Calu3 (cell line): ENCODE data around the gene MACF1. TPM values are rescaled to one million over a fixed set of nuclear protein-coding genes. Genes with fewer than 3 reads are reported as not detected.

Experiments used
- BruUV-seq: library from RNA; stranded (reverse); fragments of 400-500 nt; replicated peaks from 2 replicates; lab custom pipeline; 2021; lab: Mats Ljungman, UMichigan
- CTCF ChIA-PET: fragments of 300-600 bp; sonication (Branson Sonifier 250); formaldehyde crosslinking; loops from one replicate; lab custom pipeline; 2022; ENCODE audit warnings: antibody characterized with exemption; lab: Charles Lee
- DNase-seq: peaks from one replicate; pipeline ENCODE4 v3.0.0; 2022
- H3K27ac Mint-ChIP-seq: one replicate; pipeline ENCODE4 v1.8.0; 2022; ENCODE audit warnings: mixed read lengths; ENCODE audit not compliant: unreplicated experiment
- H3K27me3 Mint-ChIP-seq: one replicate; pipeline ENCODE4 v1.8.0; 2022; ENCODE audit warnings: mixed read lengths; ENCODE audit not compliant: unreplicated experiment
- H3K36me3 Mint-ChIP-seq: one replicate; pipeline ENCODE4 v1.8.0; 2022; ENCODE audit warnings: mild to moderate bottlenecking, moderate library complexity, mixed read lengths; ENCODE audit not compliant: insufficient read depth, unreplicated experiment
- H3K4me1 Mint-ChIP-seq: one replicate; pipeline ENCODE4 v1.8.0; 2022; ENCODE audit warnings: mild to moderate bottlenecking, low read depth, mixed read lengths; ENCODE audit not compliant: unreplicated experiment
- H3K4me3 Mint-ChIP-seq: one replicate; pipeline ENCODE4 v1.8.0; 2022; ENCODE audit warnings: mild to moderate bottlenecking, low read depth, moderate library complexity, mixed read lengths; ENCODE audit not compliant: unreplicated experiment
- H3K9me3 Mint-ChIP-seq: one replicate; pipeline ENCODE4 v1.8.0; 2022; ENCODE audit warnings: low read depth, mixed read lengths; ENCODE audit not compliant: unreplicated experiment
- intact Hi-C: fragments of 100-400 bp; cut with micrococcal nuclease; formaldehyde crosslinking; loops from one replicate; pipeline ENCODE4 v1.10.0; 2022; ENCODE audit not compliant: unreplicated experiment
- total RNA-seq: library from RNA; stranded (reverse); gene quantifications from 2 replicates; pipeline ENCODE4 v1.2.3, GENCODE V29; 2022
- TF ChIP-seq, protein P1 (sequence below): fragments of 200-600 bp; IDR thresholded peaks from one replicate; pipeline ENCODE4 v1.8.0; 2022; ENCODE audit warnings: antibody characterized with exemption; ENCODE audit not compliant: unreplicated experiment

The MACF1 gene
- total RNA-seq, 1 experiment from 2014 or later: 705 TPM

DNA sequence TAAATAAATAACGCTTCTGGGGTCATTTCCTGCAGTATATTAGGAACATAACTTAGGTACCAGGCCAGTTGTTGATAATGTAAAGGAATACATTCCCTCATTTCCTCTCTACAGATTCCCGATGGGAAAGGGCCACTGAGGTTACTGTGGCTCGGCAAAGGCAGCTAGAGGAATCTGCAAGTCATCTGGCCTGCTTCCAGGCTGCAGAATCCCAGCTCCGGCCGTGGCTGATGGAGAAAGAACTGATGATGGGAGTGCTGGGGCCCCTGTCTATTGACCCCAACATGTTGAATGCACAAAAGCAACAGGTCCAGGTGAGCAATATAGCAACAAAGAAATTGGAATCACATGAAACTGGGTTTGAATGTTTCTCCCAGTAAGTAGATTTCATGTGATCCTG lies 177.3 kb downstream of the MACF1 start:
- Mint-ChIP-seq H3K27ac (no peak overlapping the region), H3K36me3 (peaks cover 5% of the 10 kb centered on the region), H3K4me1 (peaks cover 17% of the 10 kb centered on the region), H3K9me3 (no peaks in the 10 kb centered on the region), H3K4me3 (no peak overlapping the region), H3K27me3 (no peaks in the 10 kb centered on the region)
- TF ChIP-seq, protein P1, sequence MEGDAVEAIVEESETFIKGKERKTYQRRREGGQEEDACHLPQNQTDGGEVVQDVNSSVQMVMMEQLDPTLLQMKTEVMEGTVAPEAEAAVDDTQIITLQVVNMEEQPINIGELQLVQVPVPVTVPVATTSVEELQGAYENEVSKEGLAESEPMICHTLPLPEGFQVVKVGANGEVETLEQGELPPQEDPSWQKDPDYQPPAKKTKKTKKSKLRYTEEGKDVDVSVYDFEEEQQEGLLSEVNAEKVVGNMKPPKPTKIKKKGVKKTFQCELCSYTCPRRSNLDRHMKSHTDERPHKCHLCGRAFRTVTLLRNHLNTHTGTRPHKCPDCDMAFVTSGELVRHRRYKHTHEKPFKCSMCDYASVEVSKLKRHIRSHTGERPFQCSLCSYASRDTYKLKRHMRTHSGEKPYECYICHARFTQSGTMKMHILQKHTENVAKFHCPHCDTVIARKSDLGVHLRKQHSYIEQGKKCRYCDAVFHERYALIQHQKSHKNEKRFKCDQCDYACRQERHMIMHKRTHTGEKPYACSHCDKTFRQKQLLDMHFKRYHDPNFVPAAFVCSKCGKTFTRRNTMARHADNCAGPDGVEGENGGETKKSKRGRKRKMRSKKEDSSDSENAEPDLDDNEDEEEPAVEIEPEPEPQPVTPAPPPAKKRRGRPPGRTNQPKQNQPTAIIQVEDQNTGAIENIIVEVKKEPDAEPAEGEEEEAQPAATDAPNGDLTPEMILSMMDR: no peak
- CTCF ChIA-PET: no interaction called here
- no TSS peak for BruUV-seq
- no peak for DNase-seq
- intact Hi-C loops: no loop called here

DNA sequence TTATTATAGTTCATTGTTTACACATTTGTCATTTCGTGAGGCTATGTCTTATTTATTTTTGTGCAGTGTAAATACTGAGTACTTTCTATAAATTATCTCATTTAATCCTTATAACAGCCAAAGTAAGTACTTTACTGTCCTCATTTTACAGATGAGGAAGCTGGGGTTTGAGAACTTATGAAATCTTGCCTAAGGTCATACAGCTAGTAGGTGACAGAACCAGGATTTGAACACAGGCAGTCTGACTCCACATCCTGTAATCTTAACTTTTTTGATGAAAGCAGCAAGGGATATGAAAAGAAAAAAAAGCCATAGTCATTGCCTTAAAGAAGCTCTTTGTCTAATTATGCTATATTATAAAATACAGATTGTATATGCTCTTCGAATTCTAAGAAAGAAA lies 179.8 kb downstream of the MACF1 start:
- no peak overlapping the region for H3K27ac Mint-ChIP-seq
- H3K36me3 Mint-ChIP-seq: peaks cover 27% of the 10 kb centered on the region

DNA sequence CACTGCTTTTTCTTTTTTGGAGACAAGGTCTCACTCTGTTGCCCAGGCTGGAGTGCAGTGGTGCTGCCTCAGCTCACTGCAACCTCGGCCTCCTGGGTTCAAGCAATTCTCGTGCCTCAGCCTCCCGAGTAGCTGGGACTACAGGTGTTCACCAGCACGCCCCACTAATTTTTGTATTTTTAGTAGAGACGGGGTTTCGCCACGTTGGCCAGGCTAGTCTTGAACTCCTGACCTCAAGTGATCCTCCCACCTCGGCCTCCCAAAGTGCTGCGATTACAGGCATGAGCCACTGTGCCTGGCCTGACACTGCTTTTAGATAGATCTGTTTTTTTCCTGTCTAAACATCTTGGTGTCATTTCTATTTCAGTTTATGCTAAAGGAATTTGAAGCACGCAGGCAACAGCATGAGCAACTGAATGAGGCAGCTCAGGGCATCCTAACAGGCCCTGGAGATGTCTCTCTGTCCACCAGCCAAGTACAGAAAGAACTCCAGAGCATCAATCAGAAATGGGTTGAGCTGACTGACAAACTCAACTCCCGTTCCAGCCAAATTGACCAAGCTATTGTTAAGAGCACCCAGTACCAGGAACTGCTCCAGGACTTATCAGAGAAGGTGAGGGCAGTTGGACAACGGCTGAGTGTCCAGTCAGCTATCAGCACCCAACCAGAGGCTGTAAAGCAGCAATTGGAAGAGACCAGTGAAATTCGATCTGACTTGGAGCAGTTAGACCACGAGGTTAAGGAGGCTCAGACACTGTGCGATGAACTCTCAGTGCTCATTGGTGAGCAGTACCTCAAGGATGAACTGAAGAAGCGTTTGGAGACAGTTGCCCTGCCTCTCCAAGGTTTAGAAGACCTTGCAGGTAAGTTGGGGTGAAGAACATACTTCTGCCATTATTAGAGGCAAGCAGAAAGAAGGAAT lies 180.8 kb downstream of the MACF1 start:
- H3K27ac Mint-ChIP-seq: no peak overlapping the region
- DNase-seq: no peak
- H3K4me3 Mint-ChIP-seq: no peak overlapping the region
- BruUV-seq: no TSS peak
- peaks cover 27% of the 10 kb centered on the region for H3K36me3 Mint-ChIP-seq
- CTCF ChIA-PET: interaction anchor here (0.6 kb wide), 2 partner anchors 80 to 168 kb away, joined by 3 to 4 read pairs; no protein-coding TSS in a partner anchor
- intact Hi-C loops: no loop called here
- no peaks in the 10 kb centered on the region for H3K9me3 Mint-ChIP-seq
- no peaks in the 10 kb centered on the region for H3K27me3 Mint-ChIP-seq
- TF ChIP-seq, protein P1: no peak
- peaks cover 16% of the 10 kb centered on the region for H3K4me1 Mint-ChIP-seq

More for the DNA sequence above, 179.8 kb downstream of the MACF1 start:
- intact Hi-C loops: no loop called here
- CTCF ChIA-PET: interaction anchor here (0.6 kb wide), 2 partner anchors 10 to 167 kb away, joined by 4 to 11 read pairs; no protein-coding TSS in a partner anchor
- no peak overlapping the region for H3K4me3 Mint-ChIP-seq
- peaks cover 17% of the 10 kb centered on the region for H3K4me1 Mint-ChIP-seq
- DNase-seq: no peak
- no peaks in the 10 kb centered on the region for H3K27me3 Mint-ChIP-seq
- BruUV-seq: no TSS peak
- TF ChIP-seq, protein P1: no peak
- no peaks in the 10 kb centered on the region for H3K9me3 Mint-ChIP-seq

DNA sequence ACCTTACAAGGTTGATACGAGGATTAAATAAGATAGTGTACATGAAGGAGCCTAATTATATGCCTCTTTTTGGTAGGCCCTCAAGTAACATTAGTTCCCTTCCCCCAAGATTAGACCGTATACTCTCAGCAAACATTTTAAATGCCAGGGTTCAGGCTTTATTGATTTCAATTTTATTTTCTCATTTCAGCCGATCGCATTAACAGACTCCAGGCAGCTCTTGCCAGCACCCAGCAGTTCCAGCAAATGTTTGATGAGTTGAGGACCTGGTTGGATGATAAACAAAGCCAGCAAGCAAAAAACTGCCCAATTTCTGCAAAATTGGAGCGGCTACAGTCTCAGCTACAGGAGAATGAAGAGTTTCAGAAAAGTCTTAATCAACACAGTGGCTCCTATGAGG lies 182.5 kb downstream of the MACF1 start:
- Mint-ChIP-seq H3K4me1 (peaks cover 26% of the 10 kb centered on the region), H3K27ac (peak overlapping the region; percentile 2), H3K27me3 (no peaks in the 10 kb centered on the region), H3K4me3 (no peak overlapping the region), H3K9me3 (no peaks in the 10 kb centered on the region), H3K36me3 (peaks cover 36% of the 10 kb centered on the region)
- CTCF ChIA-PET: interaction anchor here (0.8 to 3.6 kb wide), 5 partner anchors 9 to 288 kb away, joined by 3 to 27 read pairs (median 5); no protein-coding TSS in a partner anchor
- no TSS peak for BruUV-seq
- no peak for DNase-seq
- intact Hi-C loops: no loop called here
- TF ChIP-seq, protein P1: no peak
